Activated naive CD8-positive, alpha-beta T cell treated with anti-CD3 and anti-CD28 coated beads for 36 hours (primary cell): ENCODE data around the gene PPP4R3A. TPM values are rescaled to one million over a fixed set of nuclear protein-coding genes. Genes with fewer than 3 reads are reported as not detected.
"Not testable (repeated sequence)": the region's sequence is repeated elsewhere in the genome, so short reads cannot be mapped to it uniquely, and the experiment has no call there.

Source experiments
- DNase-seq: peaks from one replicate; pipeline ENCODE4 v3.0.0; 2021
- H3K27ac Mint-ChIP-seq: one replicate; pipeline ENCODE4 v1.8.0; 2022; ENCODE audit warnings: mild to moderate bottlenecking, moderate library complexity, mixed read lengths
- H3K27me3 Mint-ChIP-seq: one replicate; pipeline ENCODE4 v1.8.0; 2022; ENCODE audit warnings: mild to moderate bottlenecking, mixed read lengths
- H3K36me3 Mint-ChIP-seq: one replicate; pipeline ENCODE4 v1.8.0; 2021; ENCODE audit warnings: mild to moderate bottlenecking, mixed read lengths
- H3K4me1 Mint-ChIP-seq: one replicate; pipeline ENCODE4 v1.8.0; 2021; ENCODE audit warnings: mixed read lengths
- H3K4me3 Mint-ChIP-seq: one replicate; pipeline ENCODE4 v1.8.0; 2022; ENCODE audit warnings: mild to moderate bottlenecking, moderate library complexity, mixed read lengths
- H3K9me3 Mint-ChIP-seq: one replicate; pipeline ENCODE4 v1.8.0; 2022; ENCODE audit warnings: mixed read lengths
- total RNA-seq, 2 experiments: library from RNA; stranded (reverse); gene quantifications; one replicate each; pipeline ENCODE4 v1.2.3, GENCODE V29; 2021

PPP4R3A gene
- 100 to 1,000 TPM; 122 TPM for total RNA-seq

GRCh38 chr14:91510171-91511042, at the start of gene PPP4R3A:
PPP4R3A (minus strand) TSS chr14:91510310; CDS start chr14:91509647, 663 bp downstream.
- Mint-ChIP-seq H3K4me1 (peaks cover 19% of the 10 kb centered on the region), H3K27ac (peak within 1 kb of the TSS; percentile 100), H3K36me3 (peaks cover 33% of the 10 kb centered on the region), H3K9me3 (no peaks in the 10 kb centered on the region), H3K4me3 (peak within 1 kb of the TSS; percentile 100), H3K27me3 (no peaks in the 10 kb centered on the region)
- DNase-seq = peak; percentile 96

DNA sequence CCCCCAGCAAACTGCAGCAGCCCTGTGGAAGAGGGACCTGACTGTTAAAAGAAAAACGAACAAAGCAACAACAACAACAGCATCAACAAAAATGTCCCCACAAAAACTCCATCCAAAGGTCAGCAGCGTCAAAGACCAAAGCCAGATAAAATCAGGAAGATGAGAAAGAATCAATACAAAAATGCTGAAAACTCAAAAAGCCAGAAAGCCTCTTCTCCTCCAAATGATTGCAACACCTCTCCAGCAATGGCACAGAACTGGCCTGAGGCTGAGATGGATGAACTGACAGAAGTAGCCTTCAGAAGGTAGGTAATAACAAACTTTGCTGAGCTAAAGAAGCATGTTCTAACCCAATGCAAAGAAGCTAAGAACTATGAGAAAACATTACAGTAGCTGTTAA, 45.4 kb upstream of the PPP4R3A start:
- peaks cover 10% of the 10 kb centered on the region for H3K9me3 Mint-ChIP-seq
- no peaks in the 10 kb centered on the region for H3K36me3 Mint-ChIP-seq
- no peaks in the 10 kb centered on the region for H3K27me3 Mint-ChIP-seq
- DNase-seq = no peak
- no peak overlapping the region for H3K4me3 Mint-ChIP-seq
- no peaks in the 10 kb centered on the region for H3K4me1 Mint-ChIP-seq
- no peak overlapping the region for H3K27ac Mint-ChIP-seq

GRCh38 chr14:91554535-91555332, 44.6 kb upstream of the PPP4R3A start:
- H3K4me3 Mint-ChIP-seq = no peak overlapping the region
- H3K4me1 Mint-ChIP-seq = no peaks in the 10 kb centered on the region
- no peak overlapping the region for H3K27ac Mint-ChIP-seq

GRCh38 chr14:91548108-91548507, 38.0 kb upstream of the PPP4R3A start:
- Mint-ChIP-seq H3K27me3 (peaks cover 5% of the 10 kb centered on the region), H3K9me3 (no peaks in the 10 kb centered on the region), H3K4me3 (no peak overlapping the region), H3K27ac (no peak overlapping the region), H3K36me3 (no peaks in the 10 kb centered on the region), H3K4me1 (no peaks in the 10 kb centered on the region)
- DNase-seq = no peak

More at GRCh38 chr14:91554535-91555332, 44.6 kb upstream of the PPP4R3A start:
- Mint-ChIP-seq H3K36me3 (no peaks in the 10 kb centered on the region), H3K27me3 (no peaks in the 10 kb centered on the region), H3K9me3 (peaks cover 10% of the 10 kb centered on the region)
- no peak for DNase-seq

- Mint-ChIP-seq H3K27me3 (peaks cover 5% of the 10 kb centered on the region), H3K9me3 (peaks cover 12% of the 10 kb centered on the region), H3K4me3 (no peak overlapping the region), H3K27ac (no peak overlapping the region), H3K4me1 (no peaks in the 10 kb centered on the region), H3K36me3 (no peaks in the 10 kb centered on the region)
- DNase-seq = no peak
Observed at GRCh38 chr14:91545946-91546716, 36.0 kb upstream of the PPP4R3A start.

DNA sequence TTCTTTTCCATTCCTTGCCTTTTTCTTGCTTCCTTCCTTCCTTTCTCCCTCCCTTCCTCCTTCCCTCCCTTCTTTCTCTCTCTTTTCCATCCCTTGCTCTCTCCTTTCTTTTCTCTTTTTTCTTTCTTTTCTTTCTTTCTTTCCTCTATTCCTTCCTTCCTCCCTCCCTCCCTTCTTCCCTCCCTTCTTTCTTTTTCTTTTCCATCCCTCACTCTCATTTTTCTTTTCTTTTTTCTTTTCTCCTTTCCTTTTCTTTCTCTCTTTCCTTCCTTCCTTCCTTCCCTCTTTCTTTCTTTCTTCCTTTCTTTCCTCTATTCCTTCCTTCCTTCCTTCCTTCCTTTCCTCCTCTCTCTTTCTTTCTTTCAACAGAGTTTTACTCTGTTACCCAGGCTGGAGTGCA, 35.1 kb upstream of the PPP4R3A start:
- peaks cover 5% of the 10 kb centered on the region for H3K27me3 Mint-ChIP-seq
- no peak for DNase-seq
- peaks cover 2% of the 10 kb centered on the region for H3K36me3 Mint-ChIP-seq
- H3K4me3 Mint-ChIP-seq = no peak overlapping the region
- no peaks in the 10 kb centered on the region for H3K4me1 Mint-ChIP-seq
- peaks cover 17% of the 10 kb centered on the region for H3K9me3 Mint-ChIP-seq
- no peak overlapping the region for H3K27ac Mint-ChIP-seq

DNA sequence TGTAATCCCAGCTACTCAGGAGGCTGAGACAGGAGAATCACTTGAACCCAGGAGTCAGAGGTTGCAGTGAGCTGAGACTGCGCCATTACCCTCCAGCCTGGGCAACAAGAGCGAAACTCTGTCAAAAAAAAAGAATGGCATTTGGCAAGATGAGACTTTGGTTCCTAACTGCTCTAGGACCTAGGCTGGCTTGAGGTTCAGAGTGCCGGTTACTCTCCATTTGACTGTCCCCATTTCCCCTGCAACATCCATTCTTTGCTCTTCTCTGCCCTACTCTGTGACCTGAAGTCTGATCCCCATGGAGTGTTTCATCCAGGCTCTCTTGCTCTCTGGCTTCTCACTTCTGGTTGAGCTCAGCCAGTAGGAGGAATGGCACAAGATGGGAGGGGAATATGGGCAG, 26.2 kb upstream of the PPP4R3A start:
- Mint-ChIP-seq H3K36me3 (peaks cover 4% of the 10 kb centered on the region), H3K4me1 (no peaks in the 10 kb centered on the region), H3K27ac (no peak overlapping the region), H3K27me3 (peaks cover 14% of the 10 kb centered on the region), H3K9me3 (peaks cover 13% of the 10 kb centered on the region), H3K4me3 (no peak overlapping the region)
- no peak for DNase-seq

- H3K36me3 Mint-ChIP-seq, H3K27ac Mint-ChIP-seq, H3K9me3 Mint-ChIP-seq, DNase-seq, H3K4me3 Mint-ChIP-seq, H3K4me1 Mint-ChIP-seq: not testable (repeated sequence)
- peaks cover 17% of the 10 kb centered on the region for H3K27me3 Mint-ChIP-seq
Observed at GRCh38 chr14:91534059-91534458, 23.9 kb upstream of the PPP4R3A start.

DNA sequence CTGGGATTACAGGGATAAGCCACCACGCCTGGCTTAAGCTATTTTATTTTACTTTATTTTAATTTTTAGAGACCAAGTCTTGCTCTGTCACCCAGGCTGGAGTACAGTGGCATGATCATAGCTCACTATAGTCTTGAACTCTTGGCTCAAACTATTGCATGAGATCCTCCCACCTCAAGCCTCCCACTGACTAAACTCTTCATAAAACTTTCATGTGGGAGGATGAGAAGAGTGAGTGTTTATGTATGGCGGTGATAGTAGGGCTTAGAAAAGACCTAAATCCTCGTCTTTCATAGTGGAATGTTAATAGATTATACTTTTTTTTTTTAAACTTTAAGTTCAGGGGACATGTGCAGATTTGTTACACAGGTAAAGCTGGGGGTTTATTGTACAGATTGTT, 23.5 kb upstream of the PPP4R3A start:
- Mint-ChIP-seq H3K36me3 (peaks cover 2% of the 10 kb centered on the region), H3K9me3 (peaks cover 1% of the 10 kb centered on the region), H3K27me3 (peaks cover 17% of the 10 kb centered on the region), H3K4me1 (no peaks in the 10 kb centered on the region), H3K4me3 (no peak overlapping the region), H3K27ac (no peak overlapping the region)
- no peak for DNase-seq

GRCh38 chr14:91523972-91524371, 13.9 kb upstream of the PPP4R3A start:
- no peaks in the 10 kb centered on the region for H3K27me3 Mint-ChIP-seq
- H3K36me3 Mint-ChIP-seq = no peaks in the 10 kb centered on the region
- no peaks in the 10 kb centered on the region for H3K4me1 Mint-ChIP-seq
- no peak overlapping the region for H3K4me3 Mint-ChIP-seq
- no peak for DNase-seq
- no peak overlapping the region for H3K27ac Mint-ChIP-seq
- no peaks in the 10 kb centered on the region for H3K9me3 Mint-ChIP-seq

DNA sequence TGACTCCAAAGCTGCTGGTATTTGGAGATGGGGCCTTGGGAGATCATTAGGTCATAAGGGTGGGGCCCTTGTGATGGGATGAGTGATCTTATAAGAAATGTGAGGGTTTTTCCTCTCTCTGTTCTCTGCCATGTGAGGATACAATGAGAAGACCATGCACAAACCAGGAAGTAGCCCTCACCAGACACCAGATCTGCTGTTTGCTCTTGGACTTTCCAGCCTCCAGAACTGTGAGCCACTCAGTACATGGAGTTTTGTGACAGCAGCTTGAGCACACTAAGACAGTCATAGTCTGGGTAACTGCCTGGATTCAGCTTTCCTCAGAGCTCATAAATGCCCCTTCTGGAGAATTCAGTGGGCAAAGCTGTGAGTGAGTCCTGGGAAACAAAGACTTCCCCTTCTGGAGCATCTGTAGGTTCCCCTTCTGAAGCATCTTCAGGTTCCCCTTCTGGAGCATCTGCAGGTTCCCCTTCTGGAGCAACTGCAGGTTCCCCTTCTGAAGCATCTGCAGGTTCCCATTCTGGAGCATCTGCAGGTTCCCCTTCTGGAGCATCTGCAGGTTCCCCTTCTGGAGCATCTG, 11.0 kb upstream of the PPP4R3A start:
- Mint-ChIP-seq H3K4me1 (no peaks in the 10 kb centered on the region), H3K4me3 (no peak overlapping the region), H3K27me3 (no peaks in the 10 kb centered on the region), H3K36me3 (no peaks in the 10 kb centered on the region), H3K27ac (no peak overlapping the region), H3K9me3 (no peaks in the 10 kb centered on the region)
- no peak for DNase-seq

DNA sequence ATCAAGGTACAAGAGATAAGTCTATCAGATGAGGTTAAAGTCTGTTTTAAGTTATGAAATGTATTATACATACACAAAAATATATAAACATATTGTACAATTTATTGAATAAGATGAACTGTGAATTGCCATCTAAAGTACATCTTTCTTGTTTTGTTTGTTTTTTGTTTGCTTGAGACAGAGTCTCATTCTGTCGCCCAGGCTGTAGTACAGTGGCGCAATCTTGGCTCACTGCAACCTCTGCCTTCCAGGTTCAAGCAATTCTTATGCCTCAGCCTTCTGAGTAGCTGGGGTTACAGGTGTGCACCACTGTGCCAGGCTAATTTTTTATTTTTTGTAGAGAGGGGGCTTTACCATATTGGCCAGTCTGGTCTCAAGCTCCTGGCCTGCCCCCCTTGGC, 10.0 kb upstream of the PPP4R3A start:
- Mint-ChIP-seq H3K27ac (no peak overlapping the region), H3K27me3 (no peaks in the 10 kb centered on the region), H3K4me3 (no peak overlapping the region), H3K36me3 (no peaks in the 10 kb centered on the region), H3K4me1 (no peaks in the 10 kb centered on the region), H3K9me3 (no peaks in the 10 kb centered on the region)
- DNase-seq = no peak

- Mint-ChIP-seq H3K4me3 (no peak overlapping the region), H3K27ac (no peak overlapping the region), H3K27me3 (no peaks in the 10 kb centered on the region), H3K9me3 (no peaks in the 10 kb centered on the region), H3K4me1 (no peaks in the 10 kb centered on the region), H3K36me3 (no peaks in the 10 kb centered on the region)
- no peak for DNase-seq
Observed at GRCh38 chr14:91519239-91520036, 9.3 kb upstream of the PPP4R3A start.
